K562 (cell line): ENCODE results near the gene GPR21. TPM values are rescaled to one million over a fixed set of nuclear protein-coding genes. Genes with fewer than 3 reads are reported as not detected.

ENCODE experiments used
- ATAC-seq: fragments of 200-7000 bp; cut with Tn5 transposase; 3 replicates; pipeline ENCODE4 v1.9.1; 2020; ENCODE audit warnings: moderate library complexity
- BruUV-seq: library from RNA; stranded (reverse); fragments of 400-500 nt; replicated peaks from 2 replicates; lab custom pipeline; 2021; lab: Mats Ljungman, UMichigan
- CTCF ChIA-PET: fragments of 300-600 bp; formaldehyde crosslinking; extraction: SDS; loops from one replicate; lab custom pipeline; 2021; ENCODE audit warnings: low intra/inter-chr PET ratio; lab: Yijun Ruan, JAX
- POLR2A ChIA-PET: fragments of 300-600, 350-650 bp; sonication (Branson Sonifier 250); formaldehyde crosslinking; extraction: SDS; loops from one replicate; lab custom pipeline; 2021; ENCODE audit warnings: antibody characterized with exemption, inconsistent platforms; lab: Yijun Ruan, JAX
- DNase-seq, 4 experiments: peaks; one replicate each; pipeline versions ENCODE4 v3.0.0 to v3.0.0-alpha.2; 2011 to 2018; ENCODE audit warnings: low spot score in 3 of 4, mixed read lengths in 3 of 4; ENCODE audit errors: extremely low read depth in 1 of 4
- FAIRE-seq: peaks from 2 replicates; lab custom pipeline; 2011; peaks lifted over from hg19 to GRCh38; lab: Jason Lieb, UNC
- H2AFZ ChIP-seq: 2 replicates; pipeline ENCODE4 v1.6.0; 2011; ENCODE audit warnings: low read depth, low read length, control low read depth, inconsistent platforms
- H3K27ac ChIP-seq: fragments of 200-600 bp; 3 replicates; pipeline ENCODE4 v1.8.0; 2011; ENCODE audit warnings: low read depth, mild to moderate bottlenecking, control low read depth, inconsistent platforms, low read length, moderate library complexity, mixed read lengths; ENCODE audit errors: extremely low read depth
- H3K27me3 ChIP-seq, 2 experiments: fragments of 300-600 bp in 1 of 2; 2 replicates in 1 of 2; 3 replicates in 1 of 2; pipeline versions ENCODE4 v1.6.0 to v1.8.0; 2011; ENCODE audit warnings: inconsistent platforms in 2 of 2, low read length in 2 of 2, mild to moderate bottlenecking in 1 of 2, mixed read lengths in 1 of 2, moderate library complexity in 1 of 2; ENCODE audit not compliant: control insufficient read depth in 2 of 2, insufficient read depth in 2 of 2
- H3K36me3 ChIP-seq: fragments of 300-600 bp; 3 replicates; pipeline ENCODE4 v1.8.0; 2011; ENCODE audit warnings: mild to moderate bottlenecking, low read length, inconsistent platforms; ENCODE audit not compliant: control insufficient read depth, insufficient read depth
- H3K4me1 ChIP-seq, 2 experiments: fragments of 200-600 bp in 1 of 2; replicated peaks in 1 of 2; 2 replicates in 1 of 2; 3 replicates in 1 of 2; pipeline versions ENCODE4 v1.5.1 to v1.8.0; 2011; ENCODE audit warnings: inconsistent platforms in 2 of 2, low read length in 2 of 2, mild to moderate bottlenecking in 1 of 2, mixed read lengths in 1 of 2, moderate library complexity in 1 of 2; ENCODE audit not compliant: control insufficient read depth in 2 of 2, insufficient read depth in 2 of 2
- H3K4me2 ChIP-seq: 2 replicates; pipeline ENCODE4 v1.6.1; 2011; ENCODE audit warnings: low read length, control low read depth, inconsistent platforms, mixed read lengths; ENCODE audit not compliant: insufficient read depth
- H3K4me3 ChIP-seq: fragments of 200-600 bp; sonication (generic), shearing (Covaris generic); 2 replicates; pipeline ENCODE4 v1.5.1; 2016; ENCODE audit warnings: control low read depth, inconsistent platforms
- H3K79me2 ChIP-seq: fragments of 200-600 bp; 3 replicates; pipeline ENCODE4 v1.8.0; 2011; ENCODE audit warnings: low read length, inconsistent platforms; ENCODE audit not compliant: control insufficient read depth, insufficient read depth
- H3K9ac ChIP-seq, 2 experiments: 2 replicates each; pipeline versions ENCODE4 v1.6.0 to v1.6.1; 2011; ENCODE audit warnings: low read depth in 2 of 2, low read length in 2 of 2, control low read depth in 1 of 2, inconsistent platforms in 1 of 2, mild to moderate bottlenecking in 1 of 2, mixed read lengths in 1 of 2; ENCODE audit not compliant: insufficient read depth in 1 of 2
- H3K9me1 ChIP-seq: one replicate; pipeline ENCODE4 v1.6.0; 2011; ENCODE audit warnings: inconsistent platforms, mild to moderate bottlenecking, low read length, moderate library complexity; ENCODE audit not compliant: control insufficient read depth, insufficient read depth
- H3K9me3 ChIP-seq: replicated peaks from 2 replicates; pipeline ENCODE4 v1.5.1; 2011; ENCODE audit warnings: low read depth, low read length, inconsistent platforms; ENCODE audit not compliant: control insufficient read depth, insufficient read depth
- H4K20me1 ChIP-seq: replicated peaks from 2 replicates; pipeline ENCODE4 v1.6.1; 2011; ENCODE audit warnings: low read length, inconsistent platforms, mixed read lengths; ENCODE audit not compliant: control insufficient read depth, insufficient read depth
- CEBPG ChIP-seq, 3 experiments: fragments of 200-800 bp in 1 of 3; sonication (Bioruptor generic) in 1 of 3; sonication (generic) in 1 of 3; formaldehyde crosslinking in 1 of 3; IDR thresholded peaks in 2 of 3; conservative IDR thresholded peaks in 1 of 3; 2 replicates each; pipeline versions ENCODE4 v1.6.1 to v1.8.0; 2016 to 2022; ENCODE audit warnings: missing compliant biosample characterization in 2 of 3, missing genetic modification characterization in 2 of 3, mild to moderate bottlenecking in 1 of 3, missing genetic modification reagents in 1 of 3
- CHD1 ChIP-seq: fragments of 200-600 bp; sonication (generic); IDR thresholded peaks from one replicate; pipeline ENCODE4 v1.6.1; 2012; ENCODE audit warnings: mild to moderate bottlenecking, moderate library complexity, low read length, inconsistent platforms
- FOXM1 ChIP-seq, 2 experiments: fragments of 450-650 bp in 1 of 2; sonication (generic) in 1 of 2; formaldehyde crosslinking in 1 of 2; IDR thresholded peaks; 2 replicates each; pipeline versions ENCODE4 v1.6.1 to v1.9.0; 2017 to 2022; ENCODE audit warnings: low read depth in 2 of 2, mild to moderate bottlenecking in 2 of 2, missing genetic modification reagents in 1 of 2, moderate library complexity in 1 of 2
- GTF2E2 ChIP-seq: fragments of 200-800 bp; sonication (Bioruptor generic); IDR thresholded peaks from 2 replicates; pipeline ENCODE4 v1.6.1; 2016; ENCODE audit warnings: missing genetic modification characterization, missing compliant biosample characterization
- MED1 ChIP-seq: sonication (generic); formaldehyde crosslinking; IDR thresholded peaks from 2 replicates; pipeline ENCODE4 v1.8.1; 2023; ENCODE audit warnings: missing genetic modification reagents, borderline replicate concordance
- NBN ChIP-seq: fragments of 450-650 bp; IDR thresholded peaks from 2 replicates; pipeline ENCODE4 v1.6.1; 2016; ENCODE audit warnings: low read depth, mild to moderate bottlenecking
- SOX6 ChIP-seq: fragments of 450-650 bp; IDR thresholded peaks from 2 replicates; pipeline ENCODE4 v1.6.1; 2014; ENCODE audit warnings: mild to moderate bottlenecking
- SRF ChIP-seq, 2 experiments: fragments of 250-450, 450-650 bp in 1 of 2; sonication (Bioruptor Pico) in 1 of 2; sonication (generic) in 1 of 2; formaldehyde crosslinking; IDR thresholded peaks; 2 replicates each; pipeline versions ENCODE4 v1.5.0 to v1.5.1; 2020 to 2022; ENCODE audit warnings: mild to moderate bottlenecking in 1 of 2, missing genetic modification reagents in 1 of 2
- ZEB2 ChIP-seq: fragments of 450-650 bp; IDR thresholded peaks from 2 replicates; pipeline ENCODE4 v1.6.1; 2016
- ZNF316 ChIP-seq: fragments of 450-650 bp; IDR thresholded peaks from 2 replicates; pipeline ENCODE4 v1.6.1; 2016
- ZNF644 ChIP-seq: fragments of 200-800 bp; sonication (Bioruptor generic); IDR thresholded peaks from 2 replicates; pipeline ENCODE4 v1.6.1; 2016; ENCODE audit warnings: low read depth, missing genetic modification characterization, missing compliant biosample characterization
- ZNF77 ChIP-seq: fragments of 250-450 bp; sonication (Bioruptor Pico); IDR thresholded peaks from 2 replicates; pipeline ENCODE4 v1.5.0; 2020
- WGBS: fragments of 100-300 bp; shearing (Covaris generic); methylation state at CpG from one replicate; pipeline ENCODE4 v1.1.6; 2016; ENCODE audit warnings: low coverage, mixed read lengths; ENCODE audit not compliant: insufficient coverage; ENCODE audit errors: missing lambda C conversion rate; 5-methylcytosine and 5-hydroxymethylcytosine counted together
- in situ Hi-C: fragments of 300-500 bp; cut with MboI; formaldehyde crosslinking; loops from 4 replicates; pipeline ENCODE4 v1.15.0; 2018; ENCODE audit warnings: inconsistent platforms, mixed read lengths
- intact Hi-C: fragments of 100-400 bp; cut with micrococcal nuclease; formaldehyde crosslinking; loops from 2 replicates; pipeline ENCODE4 v1.14.2; 2022
- polyA plus RNA-seq, 8 experiments: library from polyadenylated mRNA; depleted of rRNA in 4 of 8; stranded (reverse) in 5 of 8; unstranded in 3 of 8; fragments of >200 nt; fragmentation: Nextera tagmentation in 2 of 8; fragmentation: Illumina TruSeq in 1 of 8; extraction: Ambion mirVana in 2 of 8; extraction: Trizol in 1 of 8; gene quantifications; 2 replicates each; pipeline versions ENCODE4 v1.2.1 to v1.2.3, GENCODE V29; 2011 to 2014; ENCODE audit warnings: inconsistent platforms in 1 of 8, missing spikeins in 1 of 8
- total RNA-seq, 7 experiments: library from RNA; depleted of rRNA in 6 of 7; stranded (reverse); fragments of >200 nt in 6 of 7; fragmentation: Illumina TruSeq in 2 of 7; extraction: Trizol in 2 of 7; gene quantifications; 2 replicates each; pipeline versions ENCODE4 v1.2.1 to v1.2.3, GENCODE V29; 2011 to 2021; ENCODE audit warnings: low replicate concordance in 1 of 7
- TF ChIP-seq, protein P1 (sequence below): fragments of 450-650 bp; conservative IDR thresholded peaks from 2 replicates; pipeline ENCODE4 v1.6.1; 2016; ENCODE audit warnings: missing genetic modification characterization, low read depth, mild to moderate bottlenecking, control low read depth, missing compliant biosample characterization
- TF ChIP-seq, protein P2 (sequence below): fragments of 200-800 bp; sonication (Bioruptor generic); IDR thresholded peaks from 2 replicates; pipeline ENCODE4 v1.6.1; 2017; ENCODE audit warnings: missing genetic modification characterization, missing compliant biosample characterization

The GPR21 gene
- total and polyA plus RNA-seq, 9 of the 15 experiments (the other 6 are each of a cell fraction or from before 2014, with no cell fraction given): 0.16 to 0.83 (median 0.36) TPM; not detected in 6

DNA sequence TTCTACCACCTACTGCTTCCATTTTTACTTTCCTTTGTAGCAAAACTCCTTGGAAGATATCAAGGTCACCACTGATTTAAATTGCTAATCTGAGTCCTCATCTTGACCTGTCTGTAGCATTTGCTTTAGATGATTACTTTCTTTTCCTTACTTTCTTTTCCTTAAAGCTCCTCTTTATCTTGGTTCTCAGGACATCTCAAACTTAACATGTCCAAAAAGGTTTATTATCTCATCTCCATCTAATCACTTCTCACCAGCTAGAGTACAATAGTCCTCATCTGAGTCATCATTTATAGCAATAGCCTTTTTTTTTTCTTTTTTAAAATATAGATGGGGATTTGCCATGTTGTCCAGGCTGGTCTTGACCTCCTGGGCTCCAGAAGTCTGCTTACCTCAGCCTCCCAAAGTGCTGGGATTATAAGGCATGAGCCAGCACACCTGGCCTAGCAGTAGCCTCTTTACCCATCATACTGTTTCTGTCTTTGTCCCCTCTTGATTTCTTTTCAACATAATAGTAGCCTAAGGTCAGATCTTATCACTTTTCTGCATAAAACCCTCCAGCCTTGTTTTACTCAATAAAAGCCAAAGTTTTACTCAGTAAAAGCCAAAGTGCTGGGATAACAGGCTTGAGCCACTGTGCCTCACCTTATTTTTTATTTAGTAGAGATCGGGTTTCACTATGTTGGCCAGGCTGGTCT, 32.9 kb upstream of the GPR21 start (continued):
- TF ChIP-seq ZNF77 (no peak), CHD1 (no peak)

DNA sequence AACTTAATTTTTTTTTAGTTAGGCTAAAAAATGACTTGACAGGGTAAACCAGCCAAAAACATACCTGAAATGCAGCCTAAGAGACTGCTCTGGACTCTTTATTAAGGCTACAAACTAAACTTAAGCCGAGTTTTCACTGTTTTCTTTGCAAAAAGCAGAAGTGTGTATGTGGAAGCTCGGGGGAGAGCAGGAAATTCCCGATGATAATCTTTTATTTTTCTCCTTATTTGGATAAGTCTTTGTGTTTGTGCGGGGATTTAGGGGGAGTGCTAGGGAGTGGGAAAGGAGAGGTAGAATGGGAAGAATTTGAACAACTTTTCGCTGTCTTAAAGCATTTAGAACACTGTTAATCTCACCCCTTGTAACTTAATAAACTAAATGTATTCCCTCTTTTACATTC, 30.7 kb upstream of the GPR21 start:
- FAIRE-seq (no peak), ATAC-seq (peak; percentile 66), DNase-seq (peak in 1 of 4 experiments; percentile 13)
- CTCF ChIA-PET: no interaction called here
- Histone ChIP-seq H2AFZ (peak overlapping the region; percentile 70), H3K9me1 (no peaks in the 10 kb centered on the region), H3K27ac (peak overlapping the region; percentile 78), H3K9ac (peak overlapping the region in 1 of 2 experiments; percentile 36; a peak in 2 of 4 replicates), H3K79me2 (no peaks in the 10 kb centered on the region), H3K27me3 (no peaks in the 10 kb centered on the region), H3K4me3 (no peak overlapping the region), H3K9me3 (no peaks in the 10 kb centered on the region), H3K4me1 (peaks cover 7 to 25% of the 10 kb centered on the region in 2 experiments; a peak in 4 of 5 replicates), H4K20me1 (no peaks in the 10 kb centered on the region), H3K36me3 (peaks cover 11% of the 10 kb centered on the region; the same call in 1 of the 3 replicates), H3K4me2 (peak overlapping the region; percentile 55)
- BruUV-seq: no TSS peak
- POLR2A ChIA-PET: interaction anchor here (1.0 kb wide), 1 partner anchor 47 kb away, joined by 3 read pairs; no protein-coding TSS in a partner anchor
- intact Hi-C loops (loop anchor here (5.0 kb wide), 1 partner anchor 175 kb away; the partner anchor contains the start of gene PDCL), in situ Hi-C loops (no loop called here)
- 3% methylated on average over 5 of the region's 5 CpGs for WGBS
- TF ChIP-seq NBN (peak; percentile 34; the same call in 1 of the 2 replicates), ZNF316 (no peak), ZEB2 (no peak), MED1 (CRISPR knock-in tag) (no peak), SOX6 (peak; percentile 79; the same call in 1 of the 2 replicates), GTF2E2 (tag) (peak; percentile 13; the same call in 1 of the 2 replicates), ZNF644 (tag) (0 out of 2 replicates have a peak, but pooled peaks have one; percentile 3), SRF (CRISPR knock-in tag; IDR thresholded peaks at IDR 0.05) (peak in 1 of 2 experiments; percentile 84; a peak in 2 of 4 replicates), CEBPG (CRISPR knock-in tag; IDR thresholded peaks at IDR 0.05) (no peak), CEBPG (tag; conservative IDR thresholded peaks at IDR 0.05 in 1 of 2, IDR thresholded peaks at IDR 0.05 in 1 of 2) (no peak), FOXM1 (IDR thresholded peaks at IDR 0.05; ENCODE audit: low read depth) (0 out of 2 replicates have a peak, but pooled peaks have one; percentile 13), FOXM1 (CRISPR knock-in tag; IDR thresholded peaks at IDR 0.05; ENCODE audit: low read depth) (no peak)
- TF ChIP-seq, protein P1, sequence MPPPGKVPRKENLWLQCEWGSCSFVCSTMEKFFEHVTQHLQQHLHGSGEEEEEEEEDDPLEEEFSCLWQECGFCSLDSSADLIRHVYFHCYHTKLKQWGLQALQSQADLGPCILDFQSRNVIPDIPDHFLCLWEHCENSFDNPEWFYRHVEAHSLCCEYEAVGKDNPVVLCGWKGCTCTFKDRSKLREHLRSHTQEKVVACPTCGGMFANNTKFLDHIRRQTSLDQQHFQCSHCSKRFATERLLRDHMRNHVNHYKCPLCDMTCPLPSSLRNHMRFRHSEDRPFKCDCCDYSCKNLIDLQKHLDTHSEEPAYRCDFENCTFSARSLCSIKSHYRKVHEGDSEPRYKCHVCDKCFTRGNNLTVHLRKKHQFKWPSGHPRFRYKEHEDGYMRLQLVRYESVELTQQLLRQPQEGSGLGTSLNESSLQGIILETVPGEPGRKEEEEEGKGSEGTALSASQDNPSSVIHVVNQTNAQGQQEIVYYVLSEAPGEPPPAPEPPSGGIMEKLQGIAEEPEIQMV (tag): no peak
- TF ChIP-seq, protein P2, sequence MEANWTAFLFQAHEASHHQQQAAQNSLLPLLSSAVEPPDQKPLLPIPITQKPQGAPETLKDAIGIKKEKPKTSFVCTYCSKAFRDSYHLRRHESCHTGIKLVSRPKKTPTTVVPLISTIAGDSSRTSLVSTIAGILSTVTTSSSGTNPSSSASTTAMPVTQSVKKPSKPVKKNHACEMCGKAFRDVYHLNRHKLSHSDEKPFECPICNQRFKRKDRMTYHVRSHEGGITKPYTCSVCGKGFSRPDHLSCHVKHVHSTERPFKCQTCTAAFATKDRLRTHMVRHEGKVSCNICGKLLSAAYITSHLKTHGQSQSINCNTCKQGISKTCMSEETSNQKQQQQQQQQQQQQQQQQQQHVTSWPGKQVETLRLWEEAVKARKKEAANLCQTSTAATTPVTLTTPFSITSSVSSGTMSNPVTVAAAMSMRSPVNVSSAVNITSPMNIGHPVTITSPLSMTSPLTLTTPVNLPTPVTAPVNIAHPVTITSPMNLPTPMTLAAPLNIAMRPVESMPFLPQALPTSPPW: peak; percentile 38; the same call in 1 of the 2 replicates
